Stimulated activated naive B cell treated with anti-CD40 and anti-IgM and Interleukin-4, amounts not matched to agents 10 μg/mL and 1 μg/mL and 100 μg/mL, for 72 hours (primary cell): Measurements from ENCODE around the gene EPS8L1.
A peak's percentile ranks its signal among the peaks of the same experiment; 100 is the strongest.

Source experiments
- ATAC-seq, 2 donors: fragments of 150-1000 bp; cut with Tn5 transposase; replicated peaks; 2 replicates each; pipeline ENCODE4 v1.10.0; 2021; ENCODE audit warnings: moderate library complexity in 1 of 2
- DNase-seq: peaks from one replicate; pipeline ENCODE4 v3.0.0; 2021
- H3K27ac Mint-ChIP-seq: one replicate; pipeline ENCODE4 v1.8.0; 2022; ENCODE audit warnings: mild to moderate bottlenecking, mixed read lengths
- H3K27me3 Mint-ChIP-seq, 2 donors: one replicate each; pipeline ENCODE4 v1.8.0; 2022; ENCODE audit warnings: mixed read lengths in 2 of 2
- H3K36me3 Mint-ChIP-seq, 2 donors: one replicate each; pipeline ENCODE4 v1.8.0; 2022; ENCODE audit warnings: mixed read lengths in 2 of 2, mild to moderate bottlenecking in 1 of 2
- H3K4me1 Mint-ChIP-seq, 2 donors: one replicate each; pipeline ENCODE4 v1.8.0; 2022; ENCODE audit warnings: mixed read lengths in 2 of 2, mild to moderate bottlenecking in 1 of 2
- H3K4me3 Mint-ChIP-seq, 2 donors: one replicate each; pipeline ENCODE4 v1.8.0; 2022; ENCODE audit warnings: mild to moderate bottlenecking in 2 of 2, mixed read lengths in 2 of 2, moderate library complexity in 1 of 2
- H3K9me3 Mint-ChIP-seq, 2 donors: one replicate each; pipeline ENCODE4 v1.8.0; 2022; ENCODE audit warnings: mixed read lengths in 2 of 2, mild to moderate bottlenecking in 1 of 2

EPS8L1 gene

GRCh38 chr19:55090564-55090963 is 14.9 kb downstream of the EPS8L1 start:
- H3K36me3 Mint-ChIP-seq = peaks cover 46 to 53% of the 10 kb centered on the region in 2 donors
- no peaks in the 10 kb centered on the region for H3K9me3 Mint-ChIP-seq
- H3K4me1 Mint-ChIP-seq = peaks cover 26 to 31% of the 10 kb centered on the region in 2 donors
- no peak for DNase-seq
- no peak overlapping the region for H3K4me3 Mint-ChIP-seq
- ATAC-seq = no peak
- peaks cover 37 to 39% of the 10 kb centered on the region in 2 donors for H3K27me3 Mint-ChIP-seq
- peak overlapping the region; percentile 31 for H3K27ac Mint-ChIP-seq

GRCh38 chr19:55091126-55091910 is 15.6 kb downstream of the EPS8L1 start:
- Mint-ChIP-seq H3K4me1 (peaks cover 26 to 31% of the 10 kb centered on the region in 2 donors), H3K27ac (no peak overlapping the region), H3K27me3 (peaks cover 31 to 32% of the 10 kb centered on the region in 2 donors), H3K36me3 (peaks cover 46 to 56% of the 10 kb centered on the region in 2 donors), H3K9me3 (no peaks in the 10 kb centered on the region), H3K4me3 (no peak overlapping the region)
- ATAC-seq (no peak), DNase-seq (no peak)

- ATAC-seq = no peak
- H3K27ac Mint-ChIP-seq = no peak overlapping the region
- peaks cover 26 to 30% of the 10 kb centered on the region in 2 donors for H3K4me1 Mint-ChIP-seq
- no peaks in the 10 kb centered on the region for H3K9me3 Mint-ChIP-seq
- H3K27me3 Mint-ChIP-seq = peaks cover 30% of the 10 kb centered on the region in 2 donors
- H3K36me3 Mint-ChIP-seq = peaks cover 51 to 58% of the 10 kb centered on the region in 2 donors
- no peak for DNase-seq
- no peak overlapping the region for H3K4me3 Mint-ChIP-seq
These were observed 16.3 kb downstream of the EPS8L1 start for GRCh38 chr19:55091955-55092354.

- Mint-ChIP-seq H3K27me3 (peaks cover 23% of the 10 kb centered on the region in 2 donors), H3K4me3 (no peak overlapping the region), H3K4me1 (peaks cover 22 to 25% of the 10 kb centered on the region in 2 donors), H3K9me3 (no peaks in the 10 kb centered on the region), H3K36me3 (peaks cover 52 to 58% of the 10 kb centered on the region in 2 donors), H3K27ac (no peak overlapping the region)
- DNase-seq (no peak), ATAC-seq (no peak)
These were observed 17.0 kb downstream of the EPS8L1 start for GRCh38 chr19:55092423-55093318.

- no peak overlapping the region for H3K27ac Mint-ChIP-seq
These were observed 19.0 kb downstream of the EPS8L1 start for GRCh38 chr19:55094456-55095259.

GRCh38 chr19:55095260-55096060 is 19.8 kb downstream of the EPS8L1 start:
- no peaks in the 10 kb centered on the region for H3K27me3 Mint-ChIP-seq
- peaks cover 44 to 50% of the 10 kb centered on the region in 2 donors for H3K36me3 Mint-ChIP-seq
- H3K4me3 Mint-ChIP-seq = no peak overlapping the region
- H3K4me1 Mint-ChIP-seq = peaks cover 8 to 10% of the 10 kb centered on the region in 2 donors
- H3K9me3 Mint-ChIP-seq = no peaks in the 10 kb centered on the region
- no peak overlapping the region for H3K27ac Mint-ChIP-seq
- ATAC-seq (no peak), DNase-seq (no peak)

More at GRCh38 chr19:55094456-55095259, 19.0 kb downstream of the EPS8L1 start:
- ATAC-seq (no peak), DNase-seq (no peak)
- no peaks in the 10 kb centered on the region for H3K9me3 Mint-ChIP-seq
- no peak overlapping the region for H3K4me3 Mint-ChIP-seq
- peaks cover 46 to 52% of the 10 kb centered on the region in 2 donors for H3K36me3 Mint-ChIP-seq
- H3K27me3 Mint-ChIP-seq = peaks cover 3% of the 10 kb centered on the region in 2 donors
- H3K4me1 Mint-ChIP-seq = peaks cover 10 to 13% of the 10 kb centered on the region in 2 donors

GRCh38 chr19:55096061-55096701 is 20.5 kb downstream of the EPS8L1 start:
- Mint-ChIP-seq H3K9me3 (no peaks in the 10 kb centered on the region), H3K36me3 (peaks cover 37 to 44% of the 10 kb centered on the region in 2 donors), H3K4me1 (peaks cover 6 to 10% of the 10 kb centered on the region in 2 donors), H3K27ac (no peak overlapping the region), H3K4me3 (peak overlapping the region in 1 of 2 donors; percentile 14), H3K27me3 (no peaks in the 10 kb centered on the region)
- ATAC-seq = no peak
- DNase-seq = no peak

GRCh38 chr19:55097864-55098715 is 22.4 kb downstream of the EPS8L1 start:
- peak; percentile 41 to 45 for ATAC-seq
- H3K36me3 Mint-ChIP-seq = peaks cover 41 to 53% of the 10 kb centered on the region in 2 donors
- peaks cover 8 to 10% of the 10 kb centered on the region in 2 donors for H3K4me1 Mint-ChIP-seq
- H3K4me3 Mint-ChIP-seq = no peak overlapping the region
- H3K27me3 Mint-ChIP-seq = no peaks in the 10 kb centered on the region
- DNase-seq = no peak
- H3K27ac Mint-ChIP-seq = peak overlapping the region; percentile 42
- no peaks in the 10 kb centered on the region for H3K9me3 Mint-ChIP-seq

GRCh38 chr19:55098716-55099556 is 23.3 kb downstream of the EPS8L1 start:
- Mint-ChIP-seq H3K27ac (no peak overlapping the region), H3K9me3 (no peaks in the 10 kb centered on the region), H3K36me3 (peaks cover 46 to 59% of the 10 kb centered on the region in 2 donors), H3K4me1 (peaks cover 8 to 10% of the 10 kb centered on the region in 2 donors), H3K4me3 (no peak overlapping the region), H3K27me3 (no peaks in the 10 kb centered on the region)
- ATAC-seq = no peak
- DNase-seq = no peak

GRCh38 chr19:55099557-55100506 is 24.2 kb downstream of the EPS8L1 start:
- no peak overlapping the region for H3K27ac Mint-ChIP-seq

GRCh38 chr19:55101261-55101660 is 25.6 kb downstream of the EPS8L1 start:
- Mint-ChIP-seq H3K27ac (no peak overlapping the region), H3K36me3 (peaks cover 40 to 60% of the 10 kb centered on the region in 2 donors)

More at GRCh38 chr19:55099557-55100506, 24.2 kb downstream of the EPS8L1 start:
- DNase-seq = no peak
- no peaks in the 10 kb centered on the region for H3K27me3 Mint-ChIP-seq
- H3K4me1 Mint-ChIP-seq = peaks cover 8 to 10% of the 10 kb centered on the region in 2 donors
- H3K36me3 Mint-ChIP-seq = peaks cover 42 to 55% of the 10 kb centered on the region in 2 donors
- no peak overlapping the region for H3K4me3 Mint-ChIP-seq
- no peaks in the 10 kb centered on the region for H3K9me3 Mint-ChIP-seq
- ATAC-seq = no peak

More at GRCh38 chr19:55101261-55101660, 25.6 kb downstream of the EPS8L1 start:
- Mint-ChIP-seq H3K27me3 (no peaks in the 10 kb centered on the region), H3K9me3 (no peaks in the 10 kb centered on the region), H3K4me3 (no peak overlapping the region), H3K4me1 (peaks cover 10 to 11% of the 10 kb centered on the region in 2 donors)
- ATAC-seq (no peak), DNase-seq (no peak)
